HEK293 (cell line): ENCODE data around the gene CELA2A.

Experiments
- CTCF ChIA-PET: fragments of 350-600 bp; formaldehyde crosslinking; extraction: SDS; loops from one replicate; lab custom pipeline; 2021; ENCODE audit warnings: antibody characterized with exemption; lab: Yijun Ruan, JAX
- POLR2A ChIA-PET: fragments of 300-600 bp; formaldehyde crosslinking; extraction: SDS; loops from one replicate; lab custom pipeline; 2020; ENCODE audit warnings: antibody characterized with exemption, inconsistent platforms; lab: Yijun Ruan, JAX
- H3K27ac ChIP-seq: fragments of 200-500 bp; sonication (Bioruptor generic); 2 replicates; pipeline ENCODE4 v1.5.1; 2014; ENCODE audit warnings: low read depth, low read length, control low read depth, inconsistent platforms; ENCODE audit errors: extremely low read depth
- H3K36me3 ChIP-seq, 2 experiments: fragments of 200-500 bp in 1 of 2; sonication (Bioruptor generic) in 1 of 2; 1 replicate in 1 of 2; 2 replicates in 1 of 2; pipeline ENCODE4 v1.5.1; 2014 to 2017; ENCODE audit warnings: inconsistent platforms in 2 of 2, low read length in 2 of 2; ENCODE audit not compliant: control insufficient read depth in 2 of 2, insufficient read depth in 1 of 2
- H3K4me1 ChIP-seq: fragments of 200-500 bp; sonication (Bioruptor generic); 2 replicates; pipeline ENCODE4 v1.5.1; 2014; ENCODE audit warnings: mild to moderate bottlenecking, low read length, inconsistent platforms; ENCODE audit not compliant: control insufficient read depth, insufficient read depth
- H3K4me3 ChIP-seq: 2 replicates; pipeline ENCODE4 v1.5.1; 2011; ENCODE audit warnings: low read depth, mild to moderate bottlenecking, control low read depth, low read length, moderate library complexity
- H3K9me3 ChIP-seq: fragments of 200-500 bp; sonication (Bioruptor generic); 2 replicates; pipeline ENCODE4 v1.5.1; 2014; ENCODE audit warnings: low read depth, low read length, inconsistent platforms; ENCODE audit not compliant: control insufficient read depth, insufficient read depth
- HOXA7 ChIP-seq: sonication (generic); formaldehyde crosslinking; IDR thresholded peaks from 2 replicates; pipeline ENCODE4 v1.8.1; 2022; ENCODE audit warnings: missing genetic modification reagents, borderline replicate concordance
- KLF7 ChIP-seq: fragments of 450-650 bp; formaldehyde crosslinking; IDR thresholded peaks from 2 replicates; pipeline ENCODE4 v1.5.1; 2016; ENCODE audit warnings: missing biosample characterization, missing genetic modification characterization, borderline replicate concordance
- YY1 ChIP-seq: fragments of 450-650 bp; formaldehyde crosslinking; IDR thresholded peaks from 2 replicates; pipeline ENCODE4 v1.5.1; 2018; ENCODE audit warnings: missing biosample characterization, missing genetic modification characterization
- ZFP41 ChIP-seq: fragments of 450-650 bp; formaldehyde crosslinking; IDR thresholded peaks from 2 replicates; pipeline ENCODE4 v1.5.1; 2016; ENCODE audit warnings: missing biosample characterization, missing genetic modification characterization, borderline replicate concordance
- ZIC2 ChIP-seq: fragments of 450-650 bp; formaldehyde crosslinking; IDR thresholded peaks from 2 replicates; pipeline ENCODE4 v1.5.1; 2016; ENCODE audit warnings: missing biosample characterization, missing genetic modification characterization
- ZNF174 ChIP-seq: fragments of 450-650 bp; formaldehyde crosslinking; IDR thresholded peaks from 2 replicates; pipeline ENCODE4 v1.5.0; 2017; ENCODE audit warnings: missing biosample characterization, mild to moderate bottlenecking, missing genetic modification characterization
- ZNF202 ChIP-seq: fragments of 450-650 bp; formaldehyde crosslinking; IDR thresholded peaks from 2 replicates; pipeline ENCODE4 v1.5.1; 2016; ENCODE audit warnings: missing biosample characterization, missing genetic modification characterization, borderline replicate concordance
- ZNF23 ChIP-seq: fragments of 450-650 bp; formaldehyde crosslinking; IDR thresholded peaks from 2 replicates; pipeline ENCODE4 v1.5.1; 2016; ENCODE audit warnings: missing biosample characterization, missing genetic modification characterization, borderline replicate concordance
- ZNF292 ChIP-seq: fragments of 450-650 bp; formaldehyde crosslinking; IDR thresholded peaks from 2 replicates; pipeline ENCODE4 v1.5.1; 2016; ENCODE audit warnings: low read depth, missing biosample characterization, missing genetic modification characterization, borderline replicate concordance
- ZNF404 ChIP-seq: fragments of 450-650 bp; formaldehyde crosslinking; IDR thresholded peaks from 2 replicates; pipeline ENCODE4 v1.5.1; 2017; ENCODE audit warnings: missing biosample characterization, missing genetic modification characterization
- ZNF513 ChIP-seq: fragments of 450-650 bp; IDR thresholded peaks from 2 replicates; pipeline ENCODE4 v1.5.1; 2018; ENCODE audit warnings: missing biosample characterization, missing genetic modification characterization
- ZNF518A ChIP-seq: fragments of 450-650 bp; formaldehyde crosslinking; conservative IDR thresholded peaks from 2 replicates; pipeline ENCODE4 v1.5.1; 2016; ENCODE audit warnings: low read depth, missing biosample characterization, missing genetic modification characterization
- ZNF629 ChIP-seq: fragments of 450-650 bp; formaldehyde crosslinking; IDR thresholded peaks from 2 replicates; pipeline ENCODE4 v1.5.1; 2017; ENCODE audit warnings: missing biosample characterization, missing genetic modification characterization
- ZNF837 ChIP-seq: fragments of 450-650 bp; formaldehyde crosslinking; IDR thresholded peaks from 2 replicates; pipeline ENCODE4 v1.5.1; 2016; ENCODE audit warnings: missing biosample characterization, missing genetic modification characterization
- ZSCAN5A ChIP-seq: fragments of 450-650 bp; formaldehyde crosslinking; IDR thresholded peaks from 2 replicates; pipeline ENCODE4 v1.5.1; 2016; ENCODE audit warnings: missing biosample characterization, missing genetic modification characterization
- TF ChIP-seq, protein P1 (sequence below): fragments of 450-650 bp; formaldehyde crosslinking; IDR thresholded peaks from 2 replicates; pipeline ENCODE4 v1.5.1; 2016; ENCODE audit warnings: missing biosample characterization, missing genetic modification characterization

The CELA2A gene

GRCh38 chr1:15436881-15437442, 19.6 kb upstream of the CELA2A start:
- Histone ChIP-seq H3K27ac (no peak overlapping the region), H3K9me3 (no peaks in the 10 kb centered on the region), H3K36me3 (no peaks in the 10 kb centered on the region), H3K4me1 (no peaks in the 10 kb centered on the region), H3K4me3 (no peak overlapping the region)
- ChIA-PET POLR2A (no interaction called here), CTCF (interaction anchor here (0.6 kb wide), 1 partner anchor 113 kb away, joined by 3 read pairs; no protein-coding TSS in a partner anchor)
- peak; percentile 41; the same call in 1 of the 2 replicates for TF ChIP-seq ZIC2 (tag by site-specific recombination)
- TF ChIP-seq, protein P1, sequence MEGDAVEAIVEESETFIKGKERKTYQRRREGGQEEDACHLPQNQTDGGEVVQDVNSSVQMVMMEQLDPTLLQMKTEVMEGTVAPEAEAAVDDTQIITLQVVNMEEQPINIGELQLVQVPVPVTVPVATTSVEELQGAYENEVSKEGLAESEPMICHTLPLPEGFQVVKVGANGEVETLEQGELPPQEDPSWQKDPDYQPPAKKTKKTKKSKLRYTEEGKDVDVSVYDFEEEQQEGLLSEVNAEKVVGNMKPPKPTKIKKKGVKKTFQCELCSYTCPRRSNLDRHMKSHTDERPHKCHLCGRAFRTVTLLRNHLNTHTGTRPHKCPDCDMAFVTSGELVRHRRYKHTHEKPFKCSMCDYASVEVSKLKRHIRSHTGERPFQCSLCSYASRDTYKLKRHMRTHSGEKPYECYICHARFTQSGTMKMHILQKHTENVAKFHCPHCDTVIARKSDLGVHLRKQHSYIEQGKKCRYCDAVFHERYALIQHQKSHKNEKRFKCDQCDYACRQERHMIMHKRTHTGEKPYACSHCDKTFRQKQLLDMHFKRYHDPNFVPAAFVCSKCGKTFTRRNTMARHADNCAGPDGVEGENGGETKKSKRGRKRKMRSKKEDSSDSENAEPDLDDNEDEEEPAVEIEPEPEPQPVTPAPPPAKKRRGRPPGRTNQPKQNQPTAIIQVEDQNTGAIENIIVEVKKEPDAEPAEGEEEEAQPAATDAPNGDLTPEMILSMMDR (tag by site-specific recombination): no peak

DNA sequence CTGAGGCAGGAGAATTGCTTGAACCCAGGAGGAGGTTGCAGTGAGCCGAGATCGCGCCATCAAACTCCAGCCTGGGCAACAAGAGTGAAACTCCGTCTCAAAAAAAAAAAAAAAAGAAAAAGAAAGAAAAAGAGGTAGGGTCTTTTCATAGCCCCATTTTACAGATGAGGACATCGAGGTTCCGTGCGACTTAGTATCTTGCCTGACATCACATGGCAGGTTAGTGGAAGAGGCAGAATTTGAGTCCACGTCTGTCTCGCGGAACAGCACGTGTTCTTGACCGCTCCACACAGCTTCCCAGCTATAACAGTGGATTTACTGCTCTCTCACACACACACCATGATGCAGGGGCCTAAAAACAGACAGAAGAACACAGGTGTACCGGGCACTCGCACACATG, 17.2 kb upstream of the CELA2A start:
- no peaks in the 10 kb centered on the region for H3K36me3 ChIP-seq
- ChIA-PET CTCF (no interaction called here), POLR2A (no interaction called here)
- H3K9me3 ChIP-seq: no peaks in the 10 kb centered on the region
- TF ChIP-seq YY1: no peak
- TF ChIP-seq ZNF513 (tag by site-specific recombination): no peak
- no peak for TF ChIP-seq ZFP41 (tag by site-specific recombination)
- no peak for TF ChIP-seq ZNF23 (tag by site-specific recombination)
- no peak for TF ChIP-seq HOXA7 (CRISPR knock-in tag)
- TF ChIP-seq ZNF629 (tag by site-specific recombination): no peak
- no peak for TF ChIP-seq ZNF404 (tag by site-specific recombination)
- TF ChIP-seq ZSCAN5A (tag by site-specific recombination): no peak
- TF ChIP-seq ZNF292: no peak
- no peak for TF ChIP-seq KLF7 (tag by site-specific recombination)
- TF ChIP-seq ZNF518A (tag by site-specific recombination): no peak
- no peak for TF ChIP-seq ZNF202
- TF ChIP-seq ZNF174 (tag by site-specific recombination): no peak
- no peak for TF ChIP-seq ZNF837
- H3K27ac ChIP-seq: no peak overlapping the region
- no peaks in the 10 kb centered on the region for H3K4me1 ChIP-seq
- no peak overlapping the region for H3K4me3 ChIP-seq
